Esophagus squamous epithelium (tissue), 5 donors: Measurements from ENCODE around the gene NR2F2. TPM values are rescaled to one million over a fixed set of nuclear protein-coding genes. Genes with fewer than 3 reads are reported as not detected.

Source experiments
- DNase-seq: peaks from one replicate; lab custom pipeline; 2025; lab: John Stamatoyannopoulos, UW
- H3K27ac ChIP-seq, 4 donors: fragments of 200-600 bp; sonication (generic); one replicate each; pipeline ENCODE4 v1.5.1; 2016 to 2019; ENCODE audit warnings: mild to moderate bottlenecking in 1 of 4
- H3K27me3 ChIP-seq, 4 donors: fragments of 200-600 bp; sonication (generic); 1 replicate in 3 of 4; 2 replicates in 1 of 4; pipeline versions ENCODE4 v1.5.1 to v1.6.0; 2017 to 2021; ENCODE audit warnings: antibody characterized with exemption in 1 of 4
- H3K36me3 ChIP-seq, 3 donors: fragments of 200-600 bp; sonication (generic); one replicate each; pipeline ENCODE4 v1.5.1; 2016 to 2019
- H3K4me1 ChIP-seq, 3 donors: fragments of 200-600 bp; sonication (generic); one replicate each; pipeline ENCODE4 v1.5.1; 2017 to 2019
- H3K4me3 ChIP-seq, 4 donors: fragments of 200-600 bp; sonication (generic); 1 replicate in 3 of 4; 2 replicates in 1 of 4; pipeline ENCODE4 v1.5.1; 2016 to 2019; ENCODE audit warnings: mild to moderate bottlenecking in 2 of 4, moderate library complexity in 1 of 4
- H3K9me3 ChIP-seq, 3 donors: fragments of 200-600 bp; sonication (generic); one replicate each; pipeline ENCODE4 v1.5.1; 2016 to 2019
- CTCF ChIP-seq, 6 experiments: fragments of 450-650 bp in 4 of 6; fragments of 200-600 bp in 2 of 6; sonication (generic) in 2 of 6; IDR thresholded peaks; one replicate each; pipeline ENCODE4 v1.5.1; 2016 to 2019; ENCODE audit warnings: antibody characterized with exemption in 6 of 6, mild to moderate bottlenecking in 4 of 6, moderate library complexity in 4 of 6
- POLR2A ChIP-seq, 4 donors: fragments of 450-650 bp; IDR thresholded peaks; one replicate each; pipeline ENCODE4 v1.6.1; 2017; ENCODE audit warnings: antibody characterized with exemption in 4 of 4, mild to moderate bottlenecking in 4 of 4, moderate library complexity in 3 of 4
- WGBS, 2 donors: methylation state at CpG; one replicate each; pipeline ENCODE4 v1.1.5; 2018; 5-methylcytosine and 5-hydroxymethylcytosine counted together
- intact Hi-C: fragments of 100-400 bp; cut with DNase I; formaldehyde crosslinking; loops from one replicate; pipeline ENCODE4 v1.15.0; 2022
- total RNA-seq, 4 donors: library from RNA; depleted of rRNA; stranded (reverse); fragments of >200 nt; gene quantifications; one replicate each; pipeline ENCODE4 v1.1.0, GENCODE V29; 2016
- donor health status: DM: yes; HTN: yes; CAD: no.

Gene NR2F2
- total RNA-seq, 4 donors from 2014 or later = 3.7 to 15.6 (median 6.4) TPM

GRCh38 chr15:96349857-96350720, 19.6 kb downstream of the NR2F2 start:
- no peak for TF ChIP-seq POLR2A (IDR thresholded peaks at IDR 0.05)
- no peak for TF ChIP-seq CTCF (IDR thresholded peaks at IDR 0.05)
- intact Hi-C loops = loop anchor here (10.0 kb wide), 1 partner anchor 1085 kb away; no protein-coding TSS in a partner anchor
- H3K4me3 ChIP-seq = peak overlapping the region in 1 of 4 donors; percentile 4
- H3K27ac ChIP-seq = peak overlapping the region; percentile 87 to 96 (median 94)
- peaks cover 0 to 93% (median 0%) of the 10 kb centered on the region in 4 donors for H3K27me3 ChIP-seq
- no peak for DNase-seq
- 19 to 20% methylated on average over 7 of the region's 7 CpGs for WGBS, 2 donors
- H3K4me1 ChIP-seq = peaks cover 3 to 85% (median 5%) of the 10 kb centered on the region in 3 donors
- H3K9me3 ChIP-seq = no peaks in the 10 kb centered on the region
- no peaks in the 10 kb centered on the region for H3K36me3 ChIP-seq

GRCh38 chr15:96350934-96351724, 20.6 kb downstream of the NR2F2 start:
- H3K4me3 ChIP-seq = peak overlapping the region in 2 of 4 donors; percentile 15 to 47
- no peaks in the 10 kb centered on the region for H3K9me3 ChIP-seq
- peak overlapping the region; percentile 77 to 95 (median 94) for H3K27ac ChIP-seq
- peaks cover 3 to 85% (median 11%) of the 10 kb centered on the region in 3 donors for H3K4me1 ChIP-seq
- DNase-seq = no peak
- intact Hi-C loops = no loop called here
- H3K27me3 ChIP-seq = peaks cover 0 to 94% (median 2%) of the 10 kb centered on the region in 4 donors
- 63 to 67% methylated on average over 19 of the region's 19 CpGs for WGBS, 2 donors
- no peak for TF ChIP-seq CTCF (IDR thresholded peaks at IDR 0.05)
- no peak for TF ChIP-seq POLR2A (IDR thresholded peaks at IDR 0.05)
- H3K36me3 ChIP-seq = no peaks in the 10 kb centered on the region

GRCh38 chr15:96351761-96352603, 21.5 kb downstream of the NR2F2 start:
- Histone ChIP-seq H3K36me3 (no peaks in the 10 kb centered on the region), H3K4me3 (peak overlapping the region in 2 of 4 donors; percentile 15 to 47), H3K4me1 (peaks cover 3 to 88% (median 14%) of the 10 kb centered on the region in 3 donors), H3K27me3 (peaks cover 0 to 99% (median 2%) of the 10 kb centered on the region in 4 donors), H3K9me3 (no peaks in the 10 kb centered on the region), H3K27ac (peak overlapping the region; percentile 77 to 95 (median 94))
- no peak for DNase-seq
- WGBS, 2 donors = 51 to 72% methylated on average over 16 to 28 of the region's 56 CpGs
- intact Hi-C loops = no loop called here
- peak in 1 of 4 donors; percentile 16 for TF ChIP-seq POLR2A (IDR thresholded peaks at IDR 0.05)
- no peak for TF ChIP-seq CTCF (IDR thresholded peaks at IDR 0.05)

GRCh38 chr15:96352604-96353405, 22.3 kb downstream of the NR2F2 start:
- peak overlapping the region in 2 of 4 donors; percentile 15 to 47 for H3K4me3 ChIP-seq
- intact Hi-C loops = no loop called here
- H3K27me3 ChIP-seq = peaks cover 0 to 98% (median 2%) of the 10 kb centered on the region in 4 donors

More at GRCh38 chr15:96352604-96353405, 22.3 kb downstream of the NR2F2 start:
- no peaks in the 10 kb centered on the region for H3K9me3 ChIP-seq
- H3K36me3 ChIP-seq = no peaks in the 10 kb centered on the region
- DNase-seq = no peak
- peaks cover 3 to 94% (median 18%) of the 10 kb centered on the region in 3 donors for H3K4me1 ChIP-seq
- TF ChIP-seq POLR2A (IDR thresholded peaks at IDR 0.05) (no peak), CTCF (IDR thresholded peaks at IDR 0.05) (no peak)
- H3K27ac ChIP-seq = peak overlapping the region; percentile 77 to 95 (median 94)
- WGBS, 2 donors = 59 to 72% methylated on average over 8 to 11 of the region's 12 CpGs
